ENCODE data around the gene RAB29. TPM values are rescaled to one million over a fixed set of nuclear protein-coding genes. Genes with fewer than 3 reads are reported as not detected.

Gene RAB29
- polyA plus RNA-seq, 1 of the 3 experiments (the other 2 are of a cell fraction), result 9.2 TPM

- H3F3A ChIP-seq (replicated peaks; ENCODE audit: insufficient read depth), result no peaks in the 10 kb centered on the region
- H3K79me2 ChIP-seq (ENCODE audit: insufficient read depth), result no peaks in the 10 kb centered on the region
- H3K9me3 ChIP-seq, result no peaks in the 10 kb centered on the region
- ChIA-PET POLR2A (no interaction called here), CTCF (interaction anchor here (1.4 to 7.8 kb wide), 3 partner anchors 13 to 200 kb away, joined by 3 to 37 read pairs (median 8); no protein-coding TSS in a partner anchor)
- H3K4me2 ChIP-seq, result no peak overlapping the region
- H3K36me3 ChIP-seq (replicated peaks in 1 of 2; ENCODE audit: control insufficient read depth in 1 of 2, insufficient read depth in 2 of 2, low read length in 1 of 2), result no peaks in the 10 kb centered on the region
- 86% methylated on average over 2 of the region's 2 CpGs for WGBS (ENCODE audit: low lambda C conversion rate)
- no peaks in the 10 kb centered on the region; the same call in 1 of the 2 replicates for H3K27me3 ChIP-seq (ENCODE audit: insufficient read depth)
- TF ChIP-seq FOXJ3 (CRISPR knock-in tag; IDR thresholded peaks at IDR 0.05), result no peak
- TF ChIP-seq MXI1 (IDR thresholded peaks at IDR 0.05; ENCODE audit: low read depth, low read length), result no peak
- no peak for TF ChIP-seq NFIC (IDR thresholded peaks at IDR 0.05; ENCODE audit: borderline replicate concordance)
- no peak for TF ChIP-seq CHD2 (IDR thresholded peaks at IDR 0.05; ENCODE audit: low read length, partially characterized antibody)
- TF ChIP-seq, protein P1, sequence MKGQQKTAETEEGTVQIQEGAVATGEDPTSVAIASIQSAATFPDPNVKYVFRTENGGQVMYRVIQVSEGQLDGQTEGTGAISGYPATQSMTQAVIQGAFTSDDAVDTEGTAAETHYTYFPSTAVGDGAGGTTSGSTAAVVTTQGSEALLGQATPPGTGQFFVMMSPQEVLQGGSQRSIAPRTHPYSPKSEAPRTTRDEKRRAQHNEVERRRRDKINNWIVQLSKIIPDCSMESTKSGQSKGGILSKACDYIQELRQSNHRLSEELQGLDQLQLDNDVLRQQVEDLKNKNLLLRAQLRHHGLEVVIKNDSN (IDR thresholded peaks at IDR 0.05; ENCODE audit: borderline replicate concordance, low read depth), result no peak
- no peak for TF ChIP-seq RAD21 (IDR thresholded peaks at IDR 0.05; ENCODE audit: low read length)
- no peak for TF ChIP-seq RXRA (IDR thresholded peaks at IDR 0.05; ENCODE audit: borderline replicate concordance, low read depth)
- TF ChIP-seq PBX3 (IDR thresholded peaks at IDR 0.05), result no peak
- no peak for TF ChIP-seq RFX5 (IDR thresholded peaks at IDR 0.05; ENCODE audit: low read length)
- no peak for TF ChIP-seq REST (IDR thresholded peaks at IDR 0.05; ENCODE audit: low read depth, low read length)
- TF ChIP-seq, protein P2, sequence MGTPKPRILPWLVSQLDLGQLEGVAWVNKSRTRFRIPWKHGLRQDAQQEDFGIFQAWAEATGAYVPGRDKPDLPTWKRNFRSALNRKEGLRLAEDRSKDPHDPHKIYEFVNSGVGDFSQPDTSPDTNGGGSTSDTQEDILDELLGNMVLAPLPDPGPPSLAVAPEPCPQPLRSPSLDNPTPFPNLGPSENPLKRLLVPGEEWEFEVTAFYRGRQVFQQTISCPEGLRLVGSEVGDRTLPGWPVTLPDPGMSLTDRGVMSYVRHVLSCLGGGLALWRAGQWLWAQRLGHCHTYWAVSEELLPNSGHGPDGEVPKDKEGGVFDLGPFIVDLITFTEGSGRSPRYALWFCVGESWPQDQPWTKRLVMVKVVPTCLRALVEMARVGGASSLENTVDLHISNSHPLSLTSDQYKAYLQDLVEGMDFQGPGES (IDR thresholded peaks at IDR 0.05; ENCODE audit: low read depth, low read length), result no peak
- no peak for DNase-seq
- no peaks in the 10 kb centered on the region for H4K20me1 ChIP-seq (ENCODE audit: insufficient read depth)
- no peak overlapping the region for H3K4me3 ChIP-seq (ENCODE audit: low read depth in 2 of 2, low read length in 1 of 2)
- H2AFZ ChIP-seq (ENCODE audit: low read depth), result no peak overlapping the region
- H3K9me2 ChIP-seq, result no peaks in the 10 kb centered on the region
- peaks cover 0 to 6% of the 10 kb centered on the region in 2 experiments; a peak in 1 of 4 replicates for H3K4me1 ChIP-seq (ENCODE audit: control insufficient read depth in 1 of 2, insufficient read depth in 2 of 2, low read depth in 1 of 2, low read length in 1 of 2)
- no peak overlapping the region for H3K27ac ChIP-seq (ENCODE audit: low read depth in 2 of 2, low read length in 1 of 2)
- no peak overlapping the region for H3K9ac ChIP-seq
Measured at GRCh38 chr1:205777994-205778393, 2.7 kb upstream of the RAB29 start.
